22Rv1 (cell line): Measurements from ENCODE around the gene MDM1.

ENCODE experiments used
- H3K27ac ChIP-seq: fragments of 450-650 bp; 2 replicates; pipeline ENCODE4 v1.5.1; 2017
- CTCF ChIP-seq: fragments of 450-650 bp; IDR thresholded peaks from 2 replicates; pipeline ENCODE4 v1.5.1; 2017; ENCODE audit warnings: mild to moderate bottlenecking
- ZFX ChIP-seq: fragments of 450-650 bp; IDR thresholded peaks from 2 replicates; pipeline ENCODE4 v1.6.1; 2017; ENCODE audit warnings: antibody characterized with exemption, borderline replicate concordance

The MDM1 gene

GRCh38 chr12:68246350-68246749 lies 85.8 kb downstream of the MDM1 start:
- TF ChIP-seq CTCF (no peak), ZFX (no peak)
- H3K27ac ChIP-seq: no peak overlapping the region

- no peak for TF ChIP-seq CTCF
- no peak for TF ChIP-seq ZFX
Observed at GRCh38 chr12:68245180-68246021, 86.8 kb downstream of the MDM1 start.

More at GRCh38 chr12:68245180-68246021, 86.8 kb downstream of the MDM1 start:
- no peak overlapping the region for H3K27ac ChIP-seq
